MM.1S (cell line): ENCODE results near the gene RIN1.
A peak's percentile ranks its signal among the peaks of the same experiment; 100 is the strongest.

Experiments
- EZH2phosphoT487 ChIP-seq: fragments of 300-600 bp; sonication (generic); IDR thresholded peaks from 2 replicates; pipeline ENCODE4 v1.6.1; 2018; ENCODE audit warnings: antibody characterized with exemption, low read length
- TF ChIP-seq, protein P1 (sequence below): fragments of 300-600 bp; sonication (generic); IDR thresholded peaks from 2 replicates; pipeline ENCODE4 v1.5.1; 2016; ENCODE audit warnings: antibody characterized with exemption, low read length, mixed read lengths

- TF ChIP-seq, protein P1, sequence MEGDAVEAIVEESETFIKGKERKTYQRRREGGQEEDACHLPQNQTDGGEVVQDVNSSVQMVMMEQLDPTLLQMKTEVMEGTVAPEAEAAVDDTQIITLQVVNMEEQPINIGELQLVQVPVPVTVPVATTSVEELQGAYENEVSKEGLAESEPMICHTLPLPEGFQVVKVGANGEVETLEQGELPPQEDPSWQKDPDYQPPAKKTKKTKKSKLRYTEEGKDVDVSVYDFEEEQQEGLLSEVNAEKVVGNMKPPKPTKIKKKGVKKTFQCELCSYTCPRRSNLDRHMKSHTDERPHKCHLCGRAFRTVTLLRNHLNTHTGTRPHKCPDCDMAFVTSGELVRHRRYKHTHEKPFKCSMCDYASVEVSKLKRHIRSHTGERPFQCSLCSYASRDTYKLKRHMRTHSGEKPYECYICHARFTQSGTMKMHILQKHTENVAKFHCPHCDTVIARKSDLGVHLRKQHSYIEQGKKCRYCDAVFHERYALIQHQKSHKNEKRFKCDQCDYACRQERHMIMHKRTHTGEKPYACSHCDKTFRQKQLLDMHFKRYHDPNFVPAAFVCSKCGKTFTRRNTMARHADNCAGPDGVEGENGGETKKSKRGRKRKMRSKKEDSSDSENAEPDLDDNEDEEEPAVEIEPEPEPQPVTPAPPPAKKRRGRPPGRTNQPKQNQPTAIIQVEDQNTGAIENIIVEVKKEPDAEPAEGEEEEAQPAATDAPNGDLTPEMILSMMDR = peak; percentile 63
- no peak for TF ChIP-seq EZH2phosphoT487
Measured at GRCh38 chr11:66363805-66364535, 27.7 kb upstream of the RIN1 start.
